K562 (cell line): Measurements from ENCODE around the gene AP3S2. TPM values are rescaled to one million over a fixed set of nuclear protein-coding genes. Genes with fewer than 3 reads are reported as not detected.
A peak's percentile ranks its signal among the peaks of the same experiment; 100 is the strongest.

ENCODE experiments used
- C11orf30 ChIP-seq: fragments of 450-650 bp; IDR thresholded peaks from 2 replicates; pipeline ENCODE4 v1.6.1; 2016; ENCODE audit warnings: low read depth, mild to moderate bottlenecking
- CREM ChIP-seq: IDR thresholded peaks from 2 replicates; pipeline ENCODE4 v1.6.1; 2014; ENCODE audit warnings: antibody characterized with exemption, low read depth
- GABPB2 ChIP-seq: fragments of 250-450 bp; sonication (Bioruptor Pico); conservative IDR thresholded peaks from 2 replicates; pipeline ENCODE4 v1.5.1; 2021; ENCODE audit warnings: mild to moderate bottlenecking
- GATA2 ChIP-seq: sonication (generic); formaldehyde crosslinking; IDR thresholded peaks from 2 replicates; pipeline ENCODE4 v1.4.0; 2020; ENCODE audit warnings: mild to moderate bottlenecking, missing genetic modification reagents
- HMGN3 ChIP-seq: IDR thresholded peaks from 2 replicates; pipeline ENCODE4 v1.6.1; 2011; ENCODE audit warnings: borderline replicate concordance, low read depth, mild to moderate bottlenecking, mixed read lengths, low read length; ENCODE audit not compliant: insufficient read length; ENCODE audit errors: extremely low read depth
- HNRNPLL ChIP-seq: fragments of 200-400 bp; formaldehyde crosslinking; IDR thresholded peaks from 2 replicates; pipeline ENCODE4 v1.6.1; 2017; ENCODE audit warnings: low read length, low read depth, mild to moderate bottlenecking; ENCODE audit not compliant: poor library complexity, severe bottlenecking
- HOXB6 ChIP-seq: fragments of 250-450 bp; sonication (Bioruptor Pico); IDR thresholded peaks from 2 replicates; pipeline ENCODE4 v1.5.1; 2022; ENCODE audit warnings: mild to moderate bottlenecking, borderline replicate concordance
- IFI16 ChIP-seq: fragments of 250-450 bp; sonication (Bioruptor Pico); IDR thresholded peaks from 2 replicates; pipeline ENCODE4 v2.1.2; 2022; ENCODE audit warnings: mild to moderate bottlenecking, inconsistent platforms
- JUND ChIP-seq, 2 experiments: IDR thresholded peaks; 2 replicates in 1 of 2; 3 replicates in 1 of 2; pipeline ENCODE4 v1.6.1; 2011; ENCODE audit warnings: borderline replicate concordance in 2 of 2, low read depth in 2 of 2, low read length in 2 of 2, improper control_type of control experiment in 1 of 2, missing biosample characterization in 1 of 2, missing genetic modification characterization in 1 of 2, missing genetic modification reagents in 1 of 2
- KDM1A ChIP-seq, 2 experiments: fragments of 450-650 bp; IDR thresholded peaks; 2 replicates each; pipeline ENCODE4 v1.6.1; 2016; ENCODE audit warnings: mild to moderate bottlenecking in 2 of 2
- NFE2L1 ChIP-seq: fragments of 450-650 bp; IDR thresholded peaks from 2 replicates; pipeline ENCODE4 v1.6.1; 2016; ENCODE audit warnings: missing genetic modification characterization, low read depth, mild to moderate bottlenecking, missing compliant biosample characterization, moderate library complexity, borderline replicate concordance
- NR2C1 ChIP-seq, 2 experiments: fragments of 450-650 bp; IDR thresholded peaks; 2 replicates each; pipeline ENCODE4 v1.6.1; 2017; ENCODE audit warnings: mild to moderate bottlenecking in 2 of 2, antibody characterized with exemption in 1 of 2, inconsistent platforms in 1 of 2, missing compliant biosample characterization in 1 of 2, missing genetic modification characterization in 1 of 2
- POLR2AphosphoS2 ChIP-seq: IDR thresholded peaks from 2 replicates; pipeline ENCODE4 v1.6.1; 2012; ENCODE audit warnings: low read length, improper control_type of control experiment
- RCOR1 ChIP-seq, 2 experiments: IDR thresholded peaks; 2 replicates each; pipeline ENCODE4 v1.6.1; 2012; ENCODE audit warnings: low read depth in 2 of 2, low read length in 2 of 2, borderline replicate concordance in 1 of 2, improper control_type of control experiment in 1 of 2
- SMAD4 ChIP-seq: fragments of 250-450 bp; sonication (Bioruptor Pico); conservative IDR thresholded peaks from 2 replicates; pipeline ENCODE4 v1.8.0; 2021; ENCODE audit warnings: inconsistent platforms, mild to moderate bottlenecking, moderate library complexity
- SMARCE1 ChIP-seq: fragments of 450-650 bp; IDR thresholded peaks from 2 replicates; pipeline ENCODE4 v1.7.1; 2016; ENCODE audit warnings: mild to moderate bottlenecking
- SNIP1 ChIP-seq: fragments of 450-650 bp; IDR thresholded peaks from 2 replicates; pipeline ENCODE4 v1.7.1; 2017; ENCODE audit warnings: low read depth, mild to moderate bottlenecking
- TRIM24 ChIP-seq, 2 experiments: fragments of 450-650 bp; IDR thresholded peaks; 2 replicates each; pipeline ENCODE4 v1.6.1; 2016
- XRCC5 ChIP-seq: fragments of 200-400 bp; formaldehyde crosslinking; IDR thresholded peaks from 2 replicates; pipeline ENCODE4 v1.6.1; 2017; ENCODE audit warnings: low read depth, mild to moderate bottlenecking, low read length
- ZFX ChIP-seq: sonication (generic); formaldehyde crosslinking; IDR thresholded peaks from 2 replicates; pipeline ENCODE4 v1.8.0; 2022; ENCODE audit warnings: mild to moderate bottlenecking, missing genetic modification reagents, moderate library complexity
- ZNF197 ChIP-seq: fragments of 200-800 bp; sonication (Bioruptor generic); IDR thresholded peaks from 2 replicates; pipeline ENCODE4 v1.6.1; 2016; ENCODE audit warnings: low read depth, missing genetic modification characterization, missing compliant biosample characterization
- ZNF444 ChIP-seq: fragments of 250-450 bp; sonication (Bioruptor Pico); IDR thresholded peaks from 2 replicates; pipeline ENCODE4 v1.4.0; 2020; ENCODE audit warnings: mild to moderate bottlenecking, moderate library complexity
- polyA plus RNA-seq, 8 experiments: library from polyadenylated mRNA; depleted of rRNA in 4 of 8; stranded (reverse) in 5 of 8; unstranded in 3 of 8; fragments of >200 nt; fragmentation: Nextera tagmentation in 2 of 8; fragmentation: Illumina TruSeq in 1 of 8; extraction: Ambion mirVana in 2 of 8; extraction: Trizol in 1 of 8; gene quantifications; 2 replicates each; pipeline versions ENCODE4 v1.2.1 to v1.2.3, GENCODE V29; 2011 to 2014; ENCODE audit warnings: inconsistent platforms in 1 of 8, missing spikeins in 1 of 8
- total RNA-seq, 7 experiments: library from RNA; depleted of rRNA in 6 of 7; stranded (reverse); fragments of >200 nt in 6 of 7; fragmentation: Illumina TruSeq in 2 of 7; extraction: Trizol in 2 of 7; gene quantifications; 2 replicates each; pipeline versions ENCODE4 v1.2.1 to v1.2.3, GENCODE V29; 2011 to 2021; ENCODE audit warnings: low replicate concordance in 1 of 7
- TF ChIP-seq, protein P1 (sequence below): sonication (generic); formaldehyde crosslinking; IDR thresholded peaks from 2 replicates; pipeline ENCODE4 v1.4.0; 2020; ENCODE audit warnings: mild to moderate bottlenecking, missing genetic modification reagents
- TF ChIP-seq, protein P2 (sequence below): IDR thresholded peaks from 2 replicates; pipeline ENCODE4 v1.6.1; 2014; ENCODE audit warnings: antibody characterized with exemption

Gene AP3S2
- total and polyA plus RNA-seq, 9 of the 15 experiments (the other 6 are each of a cell fraction or from before 2014, with no cell fraction given) = 16.4 to 54.1 (median 37.4) TPM

DNA sequence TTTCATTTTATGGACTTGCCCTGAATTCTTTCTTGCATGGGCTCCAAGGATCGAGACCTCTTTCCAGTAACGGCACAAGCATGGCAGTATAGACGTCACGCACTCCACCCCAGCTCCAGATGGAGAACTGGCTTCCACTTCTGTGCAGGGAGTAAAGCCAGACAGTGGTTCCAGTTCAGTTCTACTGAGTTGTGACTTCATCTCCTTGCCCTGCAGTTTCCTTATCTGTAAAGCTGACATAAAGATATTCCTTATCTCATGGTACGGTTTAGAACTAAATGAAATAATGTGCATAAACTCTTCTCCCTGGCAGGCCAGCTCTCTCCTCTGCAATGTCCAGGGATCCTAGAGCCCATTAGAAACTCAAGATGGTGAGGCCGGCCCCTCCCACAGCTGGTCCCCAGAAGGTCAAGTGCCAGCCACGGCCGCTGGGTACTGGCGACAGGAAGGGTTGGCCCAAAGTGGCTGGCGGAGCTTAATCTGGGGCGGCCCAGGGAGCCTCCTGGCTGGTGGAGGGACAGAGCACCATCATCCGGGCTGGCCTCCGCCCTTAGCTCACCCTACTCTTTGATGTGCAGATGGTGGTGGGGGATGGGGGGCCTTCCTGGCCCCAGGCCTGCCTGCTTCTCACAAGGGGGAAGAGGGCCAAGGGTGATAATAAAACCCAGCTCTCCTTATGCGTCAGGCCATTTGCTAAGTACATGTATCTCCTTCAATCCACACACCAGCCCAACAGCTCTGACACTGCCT lies 110.5 kb downstream of the AP3S2 start (continued):
- no peak for TF ChIP-seq JUND (IDR thresholded peaks at IDR 0.05; ENCODE audit: borderline replicate concordance, low read depth, low read length)
- TF ChIP-seq JUND (tag; IDR thresholded peaks at IDR 0.05; ENCODE audit: borderline replicate concordance, low read depth, low read length) = peak; percentile 70; the same call in 2 of the 3 replicates
- TF ChIP-seq NR2C1 (IDR thresholded peaks at IDR 0.05) = no peak
- TF ChIP-seq NR2C1 (tag; IDR thresholded peaks at IDR 0.05) = 0 out of 2 replicates have a peak, but pooled peaks have one; percentile 14
- TF ChIP-seq GABPB2 (CRISPR knock-in tag) = no peak
- TF ChIP-seq CREM = peak; percentile 61; the same call in 1 of the 2 replicates
- TF ChIP-seq, protein P1, sequence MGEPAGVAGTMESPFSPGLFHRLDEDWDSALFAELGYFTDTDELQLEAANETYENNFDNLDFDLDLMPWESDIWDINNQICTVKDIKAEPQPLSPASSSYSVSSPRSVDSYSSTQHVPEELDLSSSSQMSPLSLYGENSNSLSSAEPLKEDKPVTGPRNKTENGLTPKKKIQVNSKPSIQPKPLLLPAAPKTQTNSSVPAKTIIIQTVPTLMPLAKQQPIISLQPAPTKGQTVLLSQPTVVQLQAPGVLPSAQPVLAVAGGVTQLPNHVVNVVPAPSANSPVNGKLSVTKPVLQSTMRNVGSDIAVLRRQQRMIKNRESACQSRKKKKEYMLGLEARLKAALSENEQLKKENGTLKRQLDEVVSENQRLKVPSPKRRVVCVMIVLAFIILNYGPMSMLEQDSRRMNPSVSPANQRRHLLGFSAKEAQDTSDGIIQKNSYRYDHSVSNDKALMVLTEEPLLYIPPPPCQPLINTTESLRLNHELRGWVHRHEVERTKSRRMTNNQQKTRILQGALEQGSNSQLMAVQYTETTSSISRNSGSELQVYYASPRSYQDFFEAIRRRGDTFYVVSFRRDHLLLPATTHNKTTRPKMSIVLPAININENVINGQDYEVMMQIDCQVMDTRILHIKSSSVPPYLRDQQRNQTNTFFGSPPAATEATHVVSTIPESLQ (CRISPR knock-in tag) = no peak
- TF ChIP-seq ZNF197 = 0 out of 2 replicates have a peak, but pooled peaks have one; percentile 46
- TF ChIP-seq SNIP1 = no peak
- peak; percentile 33 for TF ChIP-seq ZFX (CRISPR knock-in tag)
- no peak for TF ChIP-seq C11orf30
- TF ChIP-seq NFE2L1 = no peak
- no peak for TF ChIP-seq ZNF444
- TF ChIP-seq KDM1A (IDR thresholded peaks at IDR 0.05) = no peak
- peak; percentile 14 for TF ChIP-seq HMGN3
- TF ChIP-seq POLR2AphosphoS2 = no peak
- 0 out of 2 replicates have a peak, but pooled peaks have one; percentile 35 for TF ChIP-seq XRCC5
- TF ChIP-seq HOXB6 = no peak
- TF ChIP-seq HNRNPLL = no peak
- no peak for TF ChIP-seq GATA2 (CRISPR knock-in tag)
- TF ChIP-seq TRIM24 (IDR thresholded peaks at IDR 0.05) = no peak
- TF ChIP-seq SMAD4 (CRISPR knock-in tag) = peak; percentile 43; the same call in 1 of the 2 replicates
- peak; percentile 32; the same call in 1 of the 2 replicates for TF ChIP-seq SMARCE1
- no peak; a peak in 1 of 4 replicates for TF ChIP-seq RCOR1 (IDR thresholded peaks at IDR 0.05; ENCODE audit: borderline replicate concordance in 1 of 2, low read depth in 2 of 2, low read length in 2 of 2)
- TF ChIP-seq IFI16 (CRISPR knock-in tag) = no peak
- TF ChIP-seq, protein P2, sequence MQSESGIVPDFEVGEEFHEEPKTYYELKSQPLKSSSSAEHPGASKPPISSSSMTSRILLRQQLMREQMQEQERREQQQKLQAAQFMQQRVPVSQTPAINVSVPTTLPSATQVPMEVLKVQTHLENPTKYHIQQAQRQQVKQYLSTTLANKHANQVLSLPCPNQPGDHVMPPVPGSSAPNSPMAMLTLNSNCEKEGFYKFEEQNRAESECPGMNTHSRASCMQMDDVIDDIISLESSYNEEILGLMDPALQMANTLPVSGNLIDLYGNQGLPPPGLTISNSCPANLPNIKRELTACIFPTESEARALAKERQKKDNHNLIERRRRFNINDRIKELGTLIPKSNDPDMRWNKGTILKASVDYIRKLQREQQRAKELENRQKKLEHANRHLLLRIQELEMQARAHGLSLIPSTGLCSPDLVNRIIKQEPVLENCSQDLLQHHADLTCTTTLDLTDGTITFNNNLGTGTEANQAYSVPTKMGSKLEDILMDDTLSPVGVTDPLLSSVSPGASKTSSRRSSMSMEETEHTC = no peak
